GM20000 (cell line): ENCODE measurements around the gene P2RY8.
"Not testable (repeated sequence)": the region's sequence is repeated elsewhere in the genome, so short reads cannot be mapped to it uniquely, and the experiment has no call there.

ENCODE experiments used
- DNase-seq: peaks from one replicate; pipeline ENCODE4 v3.0.0; 2012; ENCODE audit warnings: low spot score
- CTCF ChIP-seq: IDR thresholded peaks from 2 replicates; pipeline ENCODE4 v1.5.1; 2012; ENCODE audit warnings: mild to moderate bottlenecking, control low read depth; ENCODE audit errors: extremely low read depth, missing control alignments

Gene P2RY8

GRCh38 chrX:1493877-1494510, 43.0 kb downstream of the P2RY8 start:
- DNase-seq, result no peak
- TF ChIP-seq CTCF, result no peak

GRCh38 chrX:1493412-1493811, 43.6 kb downstream of the P2RY8 start:
- TF ChIP-seq CTCF, result no peak
- DNase-seq, result no peak

GRCh38 chrX:1492421-1493012, 44.5 kb downstream of the P2RY8 start:
- DNase-seq, result no peak
- no peak for TF ChIP-seq CTCF

GRCh38 chrX:1491851-1492349, 45.1 kb downstream of the P2RY8 start:
- DNase-seq, result peak; percentile 85
- no peak for TF ChIP-seq CTCF

GRCh38 chrX:1491248-1491647, 45.7 kb downstream of the P2RY8 start:
- DNase-seq, result not testable (repeated sequence)

- DNase-seq, result not testable (repeated sequence)
These were observed 46.3 kb downstream of the P2RY8 start for GRCh38 chrX:1490723-1491122.

- not testable (repeated sequence) for DNase-seq
These were observed 47.6 kb downstream of the P2RY8 start for GRCh38 chrX:1489354-1489753.

GRCh38 chrX:1488745-1489144, 48.2 kb downstream of the P2RY8 start:
- TF ChIP-seq CTCF, result no peak
- DNase-seq, result no peak

GRCh38 chrX:1488141-1488540, 48.8 kb downstream of the P2RY8 start:
- TF ChIP-seq CTCF, result no peak
- DNase-seq, result no peak
